Measurements from ENCODE around the gene TSSC4. TPM values are rescaled to one million over a fixed set of nuclear protein-coding genes. Genes with fewer than 3 reads are reported as not detected.

The TSSC4 gene
- total RNA-seq, 1 donor from 2014 or later, result 62.9 TPM

- no peak for DNase-seq
- Mint-ChIP-seq H3K4me3 (no peak overlapping the region), H3K4me1 (peaks cover 31% of the 10 kb centered on the region), H3K36me3 (ENCODE audit: low read depth) (peaks cover 12% of the 10 kb centered on the region), H3K9me3 (no peaks in the 10 kb centered on the region), H3K27me3 (no peaks in the 10 kb centered on the region), H3K27ac (peak overlapping the region; percentile 41)
- intact Hi-C loops (cut with micrococcal nuclease), result no loop called here
Measured at GRCh38 chr11:2385156-2386151, 15.1 kb upstream of the TSSC4 start.

- Mint-ChIP-seq H3K4me3 (no peak overlapping the region), H3K4me1 (peaks cover 27% of the 10 kb centered on the region), H3K9me3 (no peaks in the 10 kb centered on the region), H3K27me3 (no peaks in the 10 kb centered on the region), H3K27ac (no peak overlapping the region), H3K36me3 (ENCODE audit: low read depth) (peaks cover 8% of the 10 kb centered on the region)
- intact Hi-C loops (cut with micrococcal nuclease), result no loop called here
- DNase-seq, result no peak
Measured at GRCh38 chr11:2386591-2386990, 14.0 kb upstream of the TSSC4 start.

GRCh38 chr11:2387266-2387987 lies 13.1 kb upstream of the TSSC4 start:
- peak overlapping the region; percentile 41 for H3K27ac Mint-ChIP-seq
- H3K27me3 Mint-ChIP-seq, result no peaks in the 10 kb centered on the region
- no peaks in the 10 kb centered on the region for H3K9me3 Mint-ChIP-seq
- no peak overlapping the region for H3K4me3 Mint-ChIP-seq
- intact Hi-C loops (cut with micrococcal nuclease), result no loop called here
- H3K4me1 Mint-ChIP-seq, result peaks cover 25% of the 10 kb centered on the region
- no peak for DNase-seq
- peaks cover 8% of the 10 kb centered on the region for H3K36me3 Mint-ChIP-seq (ENCODE audit: low read depth)

- Mint-ChIP-seq H3K4me3 (no peak overlapping the region), H3K36me3 (ENCODE audit: low read depth) (peaks cover 5% of the 10 kb centered on the region), H3K9me3 (no peaks in the 10 kb centered on the region), H3K27ac (no peak overlapping the region), H3K27me3 (no peaks in the 10 kb centered on the region), H3K4me1 (peaks cover 21% of the 10 kb centered on the region)
- no peak for DNase-seq
- intact Hi-C loops (cut with micrococcal nuclease), result no loop called here
Measured at GRCh38 chr11:2388431-2389376, 11.8 kb upstream of the TSSC4 start.

- no peak for DNase-seq
- Mint-ChIP-seq H3K36me3 (ENCODE audit: low read depth) (peaks cover 4% of the 10 kb centered on the region), H3K9me3 (no peaks in the 10 kb centered on the region), H3K27me3 (no peaks in the 10 kb centered on the region), H3K4me1 (peaks cover 17% of the 10 kb centered on the region), H3K27ac (peak overlapping the region; percentile 43), H3K4me3 (no peak overlapping the region)
- intact Hi-C loops (cut with micrococcal nuclease), result no loop called here
Measured at GRCh38 chr11:2389377-2390026, 11.0 kb upstream of the TSSC4 start.

GRCh38 chr11:2390091-2390724 lies 10.3 kb upstream of the TSSC4 start:
- H3K9me3 Mint-ChIP-seq, result no peaks in the 10 kb centered on the region
- no peak overlapping the region for H3K4me3 Mint-ChIP-seq
- H3K27me3 Mint-ChIP-seq, result no peaks in the 10 kb centered on the region
- peaks cover 4% of the 10 kb centered on the region for H3K36me3 Mint-ChIP-seq (ENCODE audit: low read depth)
- H3K27ac Mint-ChIP-seq, result no peak overlapping the region
- intact Hi-C loops (cut with micrococcal nuclease), result no loop called here
- DNase-seq, result no peak
- peaks cover 15% of the 10 kb centered on the region for H3K4me1 Mint-ChIP-seq

- H3K9me3 Mint-ChIP-seq, result no peaks in the 10 kb centered on the region
- intact Hi-C loops (cut with micrococcal nuclease), result no loop called here
- H3K4me1 Mint-ChIP-seq, result peaks cover 12% of the 10 kb centered on the region
- peaks cover 4% of the 10 kb centered on the region for H3K36me3 Mint-ChIP-seq (ENCODE audit: low read depth)
- DNase-seq, result no peak
- no peak overlapping the region for H3K4me3 Mint-ChIP-seq
- no peaks in the 10 kb centered on the region for H3K27me3 Mint-ChIP-seq
- no peak overlapping the region for H3K27ac Mint-ChIP-seq
Measured at GRCh38 chr11:2390725-2391151, 9.8 kb upstream of the TSSC4 start.

GRCh38 chr11:2391181-2391975 lies 9.2 kb upstream of the TSSC4 start:
- H3K4me3 Mint-ChIP-seq, result no peak overlapping the region
- no peaks in the 10 kb centered on the region for H3K9me3 Mint-ChIP-seq
- intact Hi-C loops (cut with micrococcal nuclease), result no loop called here
- DNase-seq, result no peak
- H3K36me3 Mint-ChIP-seq (ENCODE audit: low read depth), result peaks cover 5% of the 10 kb centered on the region
- H3K4me1 Mint-ChIP-seq, result peaks cover 8% of the 10 kb centered on the region
- H3K27ac Mint-ChIP-seq, result no peak overlapping the region
- H3K27me3 Mint-ChIP-seq, result no peaks in the 10 kb centered on the region

- peaks cover 8% of the 10 kb centered on the region for H3K4me1 Mint-ChIP-seq
- no peaks in the 10 kb centered on the region for H3K9me3 Mint-ChIP-seq
- no peak overlapping the region for H3K4me3 Mint-ChIP-seq
- DNase-seq, result no peak
- peaks cover 11% of the 10 kb centered on the region for H3K36me3 Mint-ChIP-seq (ENCODE audit: low read depth)
- no peak overlapping the region for H3K27ac Mint-ChIP-seq
- intact Hi-C loops (cut with micrococcal nuclease), result no loop called here
- H3K27me3 Mint-ChIP-seq, result no peaks in the 10 kb centered on the region
Measured at GRCh38 chr11:2392241-2392959, 8.2 kb upstream of the TSSC4 start.

GRCh38 chr11:2393111-2393868 lies 7.3 kb upstream of the TSSC4 start:
- DNase-seq, result no peak
- Mint-ChIP-seq H3K27ac (no peak overlapping the region), H3K36me3 (ENCODE audit: low read depth) (peaks cover 12% of the 10 kb centered on the region), H3K4me3 (no peak overlapping the region), H3K9me3 (no peaks in the 10 kb centered on the region), H3K4me1 (peaks cover 8% of the 10 kb centered on the region), H3K27me3 (no peaks in the 10 kb centered on the region)
- intact Hi-C loops (cut with micrococcal nuclease), result no loop called here

Data from activated CD4-positive, alpha-beta T cell treated with anti-CD3 and anti-CD28 coated beads, Interleukin-2, amount 10 ng/mL, durations not matched to agents 24 days and 14 days (primary cell).